Measurements from ENCODE around the gene OR51D1. TPM values are rescaled to one million over a fixed set of nuclear protein-coding genes. Genes with fewer than 3 reads are reported as not detected.
A peak's percentile ranks its signal among the peaks of the same experiment; 100 is the strongest.

The OR51D1 gene
- total RNA-seq, 2 donors from 2014 or later = not detected

- H3K27ac ChIP-seq = no peak overlapping the region
- intact Hi-C loops (cut with DNase I) = no loop called here
- no peak for ATAC-seq
- TF ChIP-seq, protein P1, sequence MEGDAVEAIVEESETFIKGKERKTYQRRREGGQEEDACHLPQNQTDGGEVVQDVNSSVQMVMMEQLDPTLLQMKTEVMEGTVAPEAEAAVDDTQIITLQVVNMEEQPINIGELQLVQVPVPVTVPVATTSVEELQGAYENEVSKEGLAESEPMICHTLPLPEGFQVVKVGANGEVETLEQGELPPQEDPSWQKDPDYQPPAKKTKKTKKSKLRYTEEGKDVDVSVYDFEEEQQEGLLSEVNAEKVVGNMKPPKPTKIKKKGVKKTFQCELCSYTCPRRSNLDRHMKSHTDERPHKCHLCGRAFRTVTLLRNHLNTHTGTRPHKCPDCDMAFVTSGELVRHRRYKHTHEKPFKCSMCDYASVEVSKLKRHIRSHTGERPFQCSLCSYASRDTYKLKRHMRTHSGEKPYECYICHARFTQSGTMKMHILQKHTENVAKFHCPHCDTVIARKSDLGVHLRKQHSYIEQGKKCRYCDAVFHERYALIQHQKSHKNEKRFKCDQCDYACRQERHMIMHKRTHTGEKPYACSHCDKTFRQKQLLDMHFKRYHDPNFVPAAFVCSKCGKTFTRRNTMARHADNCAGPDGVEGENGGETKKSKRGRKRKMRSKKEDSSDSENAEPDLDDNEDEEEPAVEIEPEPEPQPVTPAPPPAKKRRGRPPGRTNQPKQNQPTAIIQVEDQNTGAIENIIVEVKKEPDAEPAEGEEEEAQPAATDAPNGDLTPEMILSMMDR (IDR thresholded peaks at IDR 0.05) = no peak
- no peak for TF ChIP-seq POLR2A (IDR thresholded peaks at IDR 0.05)
- 79% methylated on average over 2 of the region's 2 CpGs for WGBS, 2 donors
- no peaks in the 10 kb centered on the region for H3K27me3 ChIP-seq
- no peaks in the 10 kb centered on the region for H3K36me3 ChIP-seq (replicated peaks in 1 of 2; ENCODE audit: insufficient read depth in 1 of 2, low read depth in 2 of 2)
- no peak for DNase-seq
- H3K9me3 ChIP-seq = no peaks in the 10 kb centered on the region
- H3K4me1 ChIP-seq = peaks cover 10% of the 10 kb centered on the region
- H3K4me3 ChIP-seq = no peak overlapping the region
Observed at GRCh38 chr11:4611986-4612385, 25.3 kb upstream of the OR51D1 start.

DNA sequence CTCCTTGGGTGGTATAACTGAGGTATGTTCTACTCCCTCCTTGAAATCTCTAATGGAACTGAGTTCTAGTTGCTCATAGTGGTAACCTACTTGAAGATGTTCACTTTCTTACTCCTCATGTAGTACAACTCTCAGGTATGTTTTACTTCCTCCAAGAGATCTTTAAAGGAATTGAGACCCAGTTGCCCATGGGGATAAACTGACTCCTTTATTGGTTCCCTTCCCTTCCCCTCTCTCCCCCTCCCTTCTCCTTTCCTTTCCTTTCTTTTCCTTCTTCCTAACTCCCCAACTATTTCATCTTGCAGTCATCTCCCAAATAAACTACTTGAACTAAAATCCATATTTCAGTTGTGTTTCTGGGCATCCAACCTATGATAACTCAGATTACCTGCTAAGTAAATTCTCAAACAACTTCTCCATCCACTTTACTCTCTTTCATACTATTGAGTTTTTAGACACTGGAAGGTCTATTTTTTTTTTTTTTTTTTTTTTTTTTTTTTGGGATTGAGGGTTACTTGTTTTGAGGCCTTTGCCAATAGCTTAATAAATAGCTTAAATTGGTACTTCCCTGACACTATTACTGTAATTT lies 21.3 kb upstream of the OR51D1 start:
- no peak for ATAC-seq
- TF ChIP-seq, protein P1 (IDR thresholded peaks at IDR 0.05) = no peak
- TF ChIP-seq POLR2A (IDR thresholded peaks at IDR 0.05) = no peak

GRCh38 chr11:4619514-4619913 lies 17.8 kb upstream of the OR51D1 start:
- Histone ChIP-seq H3K27ac (no peak overlapping the region), H3K9me3 (peaks cover 0 to 3% (median 0%) of the 10 kb centered on the region in 3 donors), H3K36me3 (replicated peaks in 1 of 2; ENCODE audit: insufficient read depth in 1 of 2, low read depth in 2 of 2) (no peaks in the 10 kb centered on the region), H3K4me1 (no peaks in the 10 kb centered on the region), H3K4me3 (no peak overlapping the region), H3K27me3 (no peaks in the 10 kb centered on the region)
- intact Hi-C loops (cut with DNase I) = no loop called here
- ATAC-seq = no peak
- 61 to 70% methylated on average over 9 of the region's 9 CpGs for WGBS, 2 donors
- TF ChIP-seq POLR2A (IDR thresholded peaks at IDR 0.05) = no peak
- TF ChIP-seq, protein P1 (IDR thresholded peaks at IDR 0.05) = no peak
- DNase-seq = no peak

More for the DNA sequence above, 21.3 kb upstream of the OR51D1 start:
- Histone ChIP-seq H3K9me3 (no peaks in the 10 kb centered on the region), H3K27me3 (no peaks in the 10 kb centered on the region), H3K27ac (no peak overlapping the region), H3K4me3 (no peak overlapping the region), H3K36me3 (replicated peaks in 1 of 2; ENCODE audit: insufficient read depth in 1 of 2, low read depth in 2 of 2) (no peaks in the 10 kb centered on the region), H3K4me1 (no peaks in the 10 kb centered on the region)
- DNase-seq = no peak
- intact Hi-C loops (cut with DNase I) = no loop called here

GRCh38 chr11:4626207-4627099 lies 10.8 kb upstream of the OR51D1 start:
- Histone ChIP-seq H3K27ac (no peak overlapping the region), H3K27me3 (no peaks in the 10 kb centered on the region), H3K4me1 (no peaks in the 10 kb centered on the region), H3K36me3 (replicated peaks in 1 of 2; ENCODE audit: insufficient read depth in 1 of 2, low read depth in 2 of 2) (no peaks in the 10 kb centered on the region), H3K9me3 (peaks cover 0 to 9% (median 0%) of the 10 kb centered on the region in 3 donors), H3K4me3 (no peak overlapping the region)
- ATAC-seq (no peak), DNase-seq (peak; percentile 27 to 47 (median 32))
- intact Hi-C loops (cut with DNase I) = no loop called here
- TF ChIP-seq POLR2A (IDR thresholded peaks at IDR 0.05) = no peak
- TF ChIP-seq, protein P1 (IDR thresholded peaks at IDR 0.05) = peak in 6 of 7 experiments; percentile 19 to 38 (median 24)
- WGBS, 2 donors = 35 to 41% methylated on average over 15 of the region's 15 CpGs

All from body of pancreas (tissue), 4 donors.